H1 (cell line): ENCODE data around the gene RNASE4. TPM values are rescaled to one million over a fixed set of nuclear protein-coding genes. Genes with fewer than 3 reads are reported as not detected.

ENCODE experiments used
- CTCF ChIA-PET: fragments of 300-600 bp; sonication (Branson Sonifier 250); formaldehyde crosslinking; loops from one replicate; lab custom pipeline; 2021; ENCODE audit not compliant: partially characterized antibody; lab: Charles Lee
- POLR2A ChIA-PET: fragments of 300-600 bp; sonication (Branson Sonifier 250); formaldehyde crosslinking; loops from one replicate; lab custom pipeline; 2021; ENCODE audit warnings: inconsistent platforms; ENCODE audit not compliant: partially characterized antibody; lab: Charles Lee
- DNase-seq, 2 experiments: peaks; one replicate each; pipeline versions ENCODE4 v3.0.0 to v3.0.0-alpha.2; 2010 to 2022; ENCODE audit warnings: low spot score in 2 of 2, low read depth in 1 of 2, mixed read lengths in 1 of 2
- FAIRE-seq: peaks from 2 replicates; lab custom pipeline; 2011; peaks lifted over from hg19 to GRCh38; lab: Jason Lieb, UNC
- H2AFZ ChIP-seq: 2 replicates; pipeline ENCODE4 v1.8.1; 2012; ENCODE audit warnings: low read length, inconsistent platforms
- H2AK5ac ChIP-seq: 2 replicates; pipeline ENCODE4 v1.6.1; 2013; ENCODE audit warnings: low read depth, low read length
- H2BK120ac ChIP-seq: replicated peaks from 2 replicates; pipeline ENCODE3; 2013; ENCODE audit warnings: low read depth, low read length, inconsistent platforms
- H2BK12ac ChIP-seq: 2 replicates; pipeline ENCODE4 v1.6.1; 2013; ENCODE audit warnings: low read depth, low read length
- H2BK15ac ChIP-seq: 2 replicates; pipeline ENCODE4 v1.6.1; 2013; ENCODE audit warnings: low read length
- H2BK20ac ChIP-seq: 2 replicates; pipeline ENCODE4 v1.6.1; 2013; ENCODE audit warnings: low read length
- H2BK5ac ChIP-seq: 2 replicates; pipeline ENCODE4 v1.6.1; 2013; ENCODE audit warnings: low read depth, low read length
- H3K14ac ChIP-seq: 2 replicates; pipeline ENCODE4 v1.6.1; 2013; ENCODE audit warnings: inconsistent platforms; ENCODE audit not compliant: insufficient read length
- H3K18ac ChIP-seq: 2 replicates; pipeline ENCODE4 v1.6.1; 2013; ENCODE audit warnings: low read length; ENCODE audit errors: extremely low read depth
- H3K23ac ChIP-seq: 2 replicates; pipeline ENCODE4 v1.6.1; 2013; ENCODE audit warnings: inconsistent platforms; ENCODE audit not compliant: insufficient read length
- H3K23me2 ChIP-seq: 2 replicates; pipeline ENCODE4 v1.6.1; 2013; ENCODE audit warnings: low read depth, low read length
- H3K27ac ChIP-seq: 2 replicates; pipeline ENCODE4 v1.6.1; 2011; ENCODE audit warnings: low read depth, low read length, inconsistent platforms
- H3K27me3 ChIP-seq, 4 experiments: replicated peaks in 1 of 4; 1 replicate in 1 of 4; 2 replicates in 3 of 4; pipeline versions ENCODE4 v1.6.1 to v1.8.1; 2011 to 2013; ENCODE audit warnings: low read length in 3 of 4, mild to moderate bottlenecking in 3 of 4, inconsistent platforms in 2 of 4, mixed read lengths in 2 of 4, moderate library complexity in 1 of 4; ENCODE audit not compliant: control insufficient read depth in 3 of 4, insufficient read depth in 3 of 4; ENCODE audit errors: extremely low read depth in 1 of 4
- H3K36me3 ChIP-seq, 4 experiments: 2 replicates each; pipeline versions ENCODE4 v1.6.1 to v1.8.1; 2011 to 2013; ENCODE audit warnings: mild to moderate bottlenecking in 4 of 4, low read length in 3 of 4, moderate library complexity in 2 of 4, control low read depth in 1 of 4, inconsistent platforms in 1 of 4; ENCODE audit not compliant: insufficient read depth in 4 of 4, control insufficient read depth in 2 of 4
- H3K4ac ChIP-seq: replicated peaks from 2 replicates; pipeline ENCODE3; 2013; ENCODE audit warnings: low read length, low read depth, mixed read lengths, inconsistent platforms; ENCODE audit not compliant: insufficient read length
- H3K4me1 ChIP-seq, 4 experiments: replicated peaks in 1 of 4; 1 replicate in 1 of 4; 2 replicates in 3 of 4; pipeline versions ENCODE4 v1.6.1 to v1.8.1; 2011 to 2013; ENCODE audit warnings: low read length in 3 of 4, inconsistent platforms in 2 of 4, mixed read lengths in 1 of 4; ENCODE audit not compliant: insufficient read depth in 4 of 4, control insufficient read depth in 3 of 4
- H3K4me2 ChIP-seq, 2 experiments: 2 replicates each; pipeline versions ENCODE4 v1.6.1 to v1.8.1; 2011 to 2013; ENCODE audit warnings: low read depth in 2 of 2, low read length in 2 of 2, control low read depth in 1 of 2, inconsistent platforms in 1 of 2, mild to moderate bottlenecking in 1 of 2; ENCODE audit not compliant: insufficient read depth in 1 of 2
- H3K4me3 ChIP-seq, 4 experiments: fragments of 200-600, 300-600 bp in 1 of 4; sonication (generic), shearing (Covaris generic), sonication (Bioruptor Twin) in 1 of 4; 2 replicates each; pipeline versions ENCODE4 v1.5.1 to v1.8.1; 2011 to 2016; ENCODE audit warnings: low read length in 4 of 4, low read depth in 3 of 4, control low read depth in 2 of 4, inconsistent platforms in 2 of 4, mild to moderate bottlenecking in 2 of 4, mixed read lengths in 1 of 4, moderate library complexity in 1 of 4; ENCODE audit not compliant: insufficient read depth in 2 of 4; ENCODE audit errors: extremely low read depth in 1 of 4
- H3K56ac ChIP-seq: replicated peaks from 2 replicates; pipeline ENCODE3; 2013; ENCODE audit warnings: low read depth, mild to moderate bottlenecking, mixed read lengths, low read length, inconsistent platforms; ENCODE audit not compliant: insufficient read length
- H3K79me1 ChIP-seq: 2 replicates; pipeline ENCODE4 v1.6.1; 2013; ENCODE audit warnings: low read depth, low read length, control low read depth
- H3K79me2 ChIP-seq, 2 experiments: 2 replicates each; pipeline versions ENCODE4 v1.6.1 to v1.8.1; 2012 to 2013; ENCODE audit warnings: low read length in 2 of 2, mild to moderate bottlenecking in 2 of 2, inconsistent platforms in 1 of 2; ENCODE audit not compliant: insufficient read depth in 2 of 2, control insufficient read depth in 1 of 2
- H3K9ac ChIP-seq, 4 experiments: replicated peaks in 1 of 4; 1 replicate in 1 of 4; 2 replicates in 3 of 4; pipeline versions ENCODE4 v1.6.1 to v1.8.1; 2011 to 2013; ENCODE audit warnings: low read depth in 3 of 4, low read length in 3 of 4, control low read depth in 2 of 4, mild to moderate bottlenecking in 2 of 4, moderate library complexity in 2 of 4, inconsistent platforms in 1 of 4; ENCODE audit errors: extremely low read depth in 1 of 4
- H3K9me3 ChIP-seq, 2 experiments: 2 replicates each; pipeline versions ENCODE4 v1.6.1 to v1.8.1; 2012 to 2013; ENCODE audit warnings: mild to moderate bottlenecking in 2 of 2, moderate library complexity in 2 of 2, control low read depth in 1 of 2, inconsistent platforms in 1 of 2, low read depth in 1 of 2, low read length in 1 of 2, mixed read lengths in 1 of 2; ENCODE audit not compliant: insufficient read depth in 2 of 2
- H4K20me1 ChIP-seq, 2 experiments: replicated peaks in 1 of 2; 2 replicates each; pipeline versions ENCODE3 to v1.8.1; 2011 to 2013; ENCODE audit warnings: inconsistent platforms in 2 of 2, low read length in 2 of 2, mild to moderate bottlenecking in 1 of 2; ENCODE audit not compliant: insufficient read depth in 2 of 2, control insufficient read depth in 1 of 2
- H4K5ac ChIP-seq: 2 replicates; pipeline ENCODE4 v1.6.1; 2013; ENCODE audit warnings: low read length, low read depth, mixed read lengths, inconsistent platforms; ENCODE audit not compliant: insufficient read length
- H4K8ac ChIP-seq: 2 replicates; pipeline ENCODE4 v1.8.0; 2013; ENCODE audit warnings: mild to moderate bottlenecking, moderate library complexity, low read length, inconsistent platforms; ENCODE audit not compliant: insufficient read depth; ENCODE audit errors: extremely low read depth
- H4K91ac ChIP-seq: replicated peaks from 2 replicates; pipeline ENCODE3; 2013; ENCODE audit warnings: low read length, mixed read lengths, inconsistent platforms; ENCODE audit not compliant: insufficient read length
- ATF3 ChIP-seq: IDR thresholded peaks from 2 replicates; pipeline ENCODE4 v1.6.1; 2011; ENCODE audit warnings: low read depth, mild to moderate bottlenecking, low read length; ENCODE audit not compliant: insufficient read depth
- HDAC2 ChIP-seq, 2 experiments: fragments of 300-600 bp in 1 of 2; sonication (generic) in 1 of 2; IDR thresholded peaks; 2 replicates each; pipeline ENCODE4 v1.6.1; 2011 to 2012; ENCODE audit warnings: low read depth in 2 of 2, low read length in 2 of 2, mild to moderate bottlenecking in 2 of 2, moderate library complexity in 2 of 2, borderline replicate concordance in 1 of 2, inconsistent platforms in 1 of 2
- JUN ChIP-seq: IDR thresholded peaks from 2 replicates; pipeline ENCODE4 v1.6.1; 2011; ENCODE audit warnings: low read depth, mild to moderate bottlenecking, improper control_type of control experiment, low read length
- RAD21 ChIP-seq, 2 experiments: IDR thresholded peaks in 1 of 2; conservative IDR thresholded peaks in 1 of 2; 2 replicates each; pipeline ENCODE4 v1.6.1; 2011; ENCODE audit warnings: low read depth in 2 of 2, low read length in 2 of 2, improper control_type of control experiment in 1 of 2, inconsistent platforms in 1 of 2, mild to moderate bottlenecking in 1 of 2, moderate library complexity in 1 of 2
- RFX5 ChIP-seq: IDR thresholded peaks from 2 replicates; pipeline ENCODE4 v1.6.1; 2011; ENCODE audit warnings: low read depth, low read length, improper control_type of control experiment, borderline replicate concordance
- SIX5 ChIP-seq: IDR thresholded peaks from 2 replicates; pipeline ENCODE4 v1.6.1; 2011; ENCODE audit warnings: mild to moderate bottlenecking, low read depth, low read length
- SP1 ChIP-seq: IDR thresholded peaks from 2 replicates; pipeline ENCODE4 v1.6.1; 2011; ENCODE audit warnings: low read depth, low read length
- SP2 ChIP-seq: IDR thresholded peaks from 2 replicates; pipeline ENCODE4 v1.6.1; 2012; ENCODE audit warnings: mild to moderate bottlenecking, low read length, inconsistent platforms
- TEAD4 ChIP-seq: IDR thresholded peaks from 2 replicates; pipeline ENCODE4 v1.6.1; 2012; ENCODE audit warnings: low read depth, low read length, inconsistent platforms, mixed read lengths
- WGBS, 2 experiments: shearing (Covaris generic) in 1 of 2; methylation state at CpG; one replicate each; pipeline versions ENCODE4 v1.1.6 to v1.1.7; 2013 to 2015; ENCODE audit warnings: low lambda C conversion rate in 2 of 2, mixed read lengths in 2 of 2, inconsistent platforms in 1 of 2, low coverage in 1 of 2, missing lambda C conversion rate in 1 of 2; ENCODE audit not compliant: insufficient replicate concordance in 2 of 2, insufficient coverage in 1 of 2, insufficient read length in 1 of 2; ENCODE audit errors: extremely low coverage in 1 of 2, missing lambda C conversion rate in 1 of 2; 5-methylcytosine and 5-hydroxymethylcytosine counted together
- polyA plus RNA-seq, 7 experiments: library from polyadenylated mRNA; depleted of rRNA in 3 of 7; stranded (reverse) in 5 of 7; unstranded in 2 of 7; fragments of >200 nt in 5 of 7; fragments of 200-250 nt in 2 of 7; gene quantifications; 1 replicate in 5 of 7; 2 replicates in 1 of 7; 4 replicates in 1 of 7; pipeline versions ENCODE4 v1.2.1 to v1.2.3, GENCODE V29; 2011 to 2013; ENCODE audit warnings: missing spikeins in 2 of 7, mixed read lengths in 2 of 7
- total RNA-seq: library from RNA; stranded (reverse); fragmentation: NEBNext Ultra II Directional; extraction: Animal tissue kit (Norgen Biotek cat#: 25700); gene quantifications from 2 replicates; pipeline ENCODE4 v1.2.1, GENCODE V29; 2021

Gene RNASE4
- total and polyA plus RNA-seq, 2 of the 8 experiments (the other 6 are each of a cell fraction or from before 2014, with no cell fraction given) = 0.61 to 3.5 TPM

GRCh38 chr14:20657216-20658211 is 26.8 kb upstream of the RNASE4 start:
- H2BK120ac ChIP-seq = no peak overlapping the region
- peaks cover 4% of the 10 kb centered on the region for H3K23me2 ChIP-seq
- H4K20me1 ChIP-seq = no peaks in the 10 kb centered on the region
- no peak overlapping the region for H3K4ac ChIP-seq
- no peaks in the 10 kb centered on the region for H3K79me1 ChIP-seq
- H3K4me3 ChIP-seq = peak overlapping the region; percentile 29 to 61 (median 44); a peak in 7 of 8 replicates
- peaks cover 0 to 5% (median 1%) of the 10 kb centered on the region in 4 experiments; a peak in 2 of 7 replicates for H3K4me1 ChIP-seq
- CTCF ChIA-PET = interaction anchor here (0.6 to 11.5 kb wide), 21 partner anchors 11 to 314 kb away, joined by 3 to 282 read pairs (median 6); partner anchors contain the start of genes ANG and RNASE4
- H2AFZ ChIP-seq = peak overlapping the region; percentile 27; the same call in 1 of the 2 replicates
- FAIRE-seq (peak; percentile 95), DNase-seq (peak; percentile 89 to 92)
- no peak overlapping the region for H3K56ac ChIP-seq
- no peaks in the 10 kb centered on the region for H3K9me3 ChIP-seq
- H2BK12ac ChIP-seq = no peak overlapping the region
- no peak overlapping the region for H3K14ac ChIP-seq
- H4K8ac ChIP-seq = no peak overlapping the region
- no peaks in the 10 kb centered on the region for H3K79me2 ChIP-seq
- H2AK5ac ChIP-seq = no peak overlapping the region
- peak overlapping the region; percentile 26 to 63 for H3K4me2 ChIP-seq
- H3K27ac ChIP-seq = no peak overlapping the region
- POLR2A ChIA-PET = interaction anchor here (0.6 to 3.5 kb wide), 11 partner anchors 11 to 546 kb away, joined by 3 to 17 read pairs (median 4); partner anchors contain the start of genes APEX1, PARP2, PNP and RNASE4
- H3K9ac ChIP-seq = no peak overlapping the region
- no peak overlapping the region for H4K5ac ChIP-seq
- no peak overlapping the region for H2BK15ac ChIP-seq
- peaks cover 3 to 18% (median 12%) of the 10 kb centered on the region in 4 experiments; a peak in 6 of 7 replicates for H3K27me3 ChIP-seq
- H3K18ac ChIP-seq = no peak overlapping the region
- no peak overlapping the region for H2BK5ac ChIP-seq
- no peak overlapping the region for H4K91ac ChIP-seq
- no peaks in the 10 kb centered on the region for H3K36me3 ChIP-seq
- H2BK20ac ChIP-seq = no peak overlapping the region
- 19% methylated on average over 27 of the region's 28 CpGs; no CpG with 5 or more reads in 1 of the 2 experiments for WGBS, 2 experiments
- no peak overlapping the region for H3K23ac ChIP-seq
- TF ChIP-seq HDAC2 (IDR thresholded peaks at IDR 0.05; ENCODE audit: borderline replicate concordance in 1 of 2, low read depth in 2 of 2, low read length in 2 of 2) (peak in 1 of 2 experiments; percentile 59; a peak in 2 of 4 replicates), SP1 (no peak), SIX5 (no peak), RFX5 (no peak), ATF3 (0 out of 2 replicates have a peak, but pooled peaks have one; percentile 28), TEAD4 (peak; percentile 92), RAD21 (IDR thresholded peaks at IDR 0.05 in 1 of 2, conservative IDR thresholded peaks at IDR 0.05 in 1 of 2; ENCODE audit: low read depth in 2 of 2, low read length in 2 of 2) (peak; percentile 54 to 57), JUN (no peak), SP2 (no peak)
